Endothelial cell of umbilical vein (primary cell): Measurements from ENCODE around the gene TARS1. TPM values are rescaled to one million over a fixed set of nuclear protein-coding genes. Genes with fewer than 3 reads are reported as not detected.

Experiments
- BruUV-seq: library from RNA; stranded (reverse); fragments of 400-500 nt; replicated peaks from 2 replicates; lab custom pipeline; 2021; lab: Mats Ljungman, UMichigan
- CTCF ChIA-PET: fragments of 300-600, 350-600 bp; sonication (Branson Sonifier 250); formaldehyde crosslinking; loops from one replicate; lab custom pipeline; 2021; ENCODE audit warnings: antibody characterized with exemption, inconsistent platforms; lab: Charles Lee
- POLR2A ChIA-PET: fragments of 300-600, 350-600 bp; sonication (Branson Sonifier 250); formaldehyde crosslinking; loops from one replicate; lab custom pipeline; 2021; ENCODE audit warnings: antibody characterized with exemption, inconsistent platforms; lab: Charles Lee
- DNase-seq: peaks from one replicate; pipeline ENCODE4 v3.0.0-alpha.2; 2011; ENCODE audit warnings: low read depth, low spot score
- FAIRE-seq: peaks from 2 replicates; lab custom pipeline; 2011; peaks lifted over from hg19 to GRCh38; lab: Jason Lieb, UNC
- H2AFZ ChIP-seq: 2 replicates; pipeline ENCODE4 v1.6.0; 2012; ENCODE audit warnings: low read depth, low read length, control low read depth, inconsistent platforms
- H3K27ac ChIP-seq: 2 replicates; pipeline ENCODE4 v1.5.1; 2011; ENCODE audit warnings: low read depth, mild to moderate bottlenecking, control low read depth, low read length, moderate library complexity; ENCODE audit not compliant: insufficient read depth
- H3K27me3 ChIP-seq, 2 experiments: 2 replicates each; pipeline versions ENCODE4 v1.6.0 to v1.6.1; 2011; ENCODE audit warnings: low read length in 2 of 2, mixed read lengths in 1 of 2; ENCODE audit not compliant: control insufficient read depth in 2 of 2, insufficient read depth in 2 of 2
- H3K36me3 ChIP-seq, 2 experiments: 2 replicates in 1 of 2; 3 replicates in 1 of 2; pipeline ENCODE4 v1.5.1; 2011; ENCODE audit warnings: low read length in 2 of 2, mild to moderate bottlenecking in 1 of 2, moderate library complexity in 1 of 2; ENCODE audit not compliant: control insufficient read depth in 2 of 2, insufficient read depth in 2 of 2; ENCODE audit errors: extremely low read depth in 1 of 2
- H3K4me1 ChIP-seq: 3 replicates; pipeline ENCODE4 v1.5.1; 2011; ENCODE audit warnings: mild to moderate bottlenecking, low read length; ENCODE audit not compliant: control insufficient read depth, insufficient read depth; ENCODE audit errors: extremely low read depth
- H3K4me2 ChIP-seq: 2 replicates; pipeline ENCODE4 v1.6.1; 2011; ENCODE audit warnings: low read length, control low read depth, mixed read lengths; ENCODE audit not compliant: insufficient read depth
- H3K4me3 ChIP-seq, 3 experiments: fragments of 200-600 bp in 1 of 3; sonication (generic), shearing (Covaris generic) in 1 of 3; replicated peaks in 1 of 3; 2 replicates each; pipeline ENCODE4 v1.5.1; 2011 to 2016; ENCODE audit warnings: control low read depth in 3 of 3, low read length in 3 of 3, mild to moderate bottlenecking in 2 of 3, inconsistent platforms in 1 of 3, low read depth in 1 of 3, moderate library complexity in 1 of 3; ENCODE audit not compliant: insufficient read depth in 1 of 3
- H3K79me2 ChIP-seq: 2 replicates; pipeline ENCODE4 v1.6.0; 2012; ENCODE audit warnings: low read length, inconsistent platforms; ENCODE audit not compliant: control insufficient read depth, insufficient read depth
- H3K9ac ChIP-seq: replicated peaks from 2 replicates; pipeline ENCODE3; 2011; ENCODE audit warnings: low read length, control low read depth; ENCODE audit not compliant: insufficient read depth; ENCODE audit errors: extremely low read depth
- H3K9me1 ChIP-seq: replicated peaks from 3 replicates; pipeline ENCODE4 v1.6.0; 2011; ENCODE audit warnings: mild to moderate bottlenecking, low read length; ENCODE audit not compliant: control insufficient read depth, insufficient read depth; ENCODE audit errors: extremely low read depth
- H3K9me3 ChIP-seq: replicated peaks from 2 replicates; pipeline ENCODE4 v1.5.1; 2012; ENCODE audit warnings: low read length, inconsistent platforms; ENCODE audit not compliant: control insufficient read depth, insufficient read depth
- H4K20me1 ChIP-seq: replicated peaks from 2 replicates; pipeline ENCODE3; 2011; ENCODE audit warnings: mild to moderate bottlenecking, low read length; ENCODE audit not compliant: control insufficient read depth, insufficient read depth; ENCODE audit errors: extremely low read depth
- CTCF ChIP-seq, 2 donors: IDR thresholded peaks; 1 replicate in 1 of 2; 2 replicates in 1 of 2; pipeline ENCODE4 v1.5.1; 2011; ENCODE audit warnings: low read length in 2 of 2, mild to moderate bottlenecking in 2 of 2, moderate library complexity in 2 of 2, control low read depth in 1 of 2, inconsistent platforms in 1 of 2, low read depth in 1 of 2; ENCODE audit not compliant: insufficient read depth in 1 of 2; ENCODE audit errors: extremely low read depth in 1 of 2
- EZH2 ChIP-seq: IDR thresholded peaks from 2 replicates; pipeline ENCODE4 v1.6.1; 2012; ENCODE audit warnings: borderline replicate concordance, low read depth, mild to moderate bottlenecking, moderate library complexity, low read length, inconsistent platforms; ENCODE audit not compliant: severe bottlenecking
- FOS ChIP-seq: IDR thresholded peaks from 2 replicates; pipeline ENCODE4 v1.6.1; 2011; ENCODE audit warnings: mild to moderate bottlenecking, low read length, moderate library complexity, borderline replicate concordance; ENCODE audit not compliant: insufficient read depth
- GATA2 ChIP-seq: IDR thresholded peaks from 2 replicates; pipeline ENCODE4 v1.7.0; 2011; ENCODE audit warnings: low read depth, mild to moderate bottlenecking, moderate library complexity, mixed read lengths, low read length; ENCODE audit not compliant: insufficient read length, insufficient read depth
- JUN ChIP-seq: IDR thresholded peaks from 2 replicates; pipeline ENCODE4 v1.6.1; 2011; ENCODE audit warnings: borderline replicate concordance, low read depth; ENCODE audit not compliant: insufficient read length, insufficient read depth
- MAX ChIP-seq: IDR thresholded peaks from 2 replicates; pipeline ENCODE4 v1.6.1; 2011; ENCODE audit not compliant: insufficient read depth, insufficient read length
- MYC ChIP-seq: IDR thresholded peaks from one replicate; pipeline ENCODE4 v1.6.1; 2011; ENCODE audit warnings: mild to moderate bottlenecking, low read depth, low read length
- POLR2A ChIP-seq: IDR thresholded peaks from 2 replicates; pipeline ENCODE4 v1.6.1; 2012; ENCODE audit warnings: low read depth, mild to moderate bottlenecking, control low read depth, low read length
- POLR2AphosphoS5 ChIP-seq: IDR thresholded peaks from 2 replicates; pipeline ENCODE4 v1.6.1; 2012; ENCODE audit warnings: low read depth, mild to moderate bottlenecking, control low read depth, low read length, moderate library complexity; ENCODE audit not compliant: insufficient read depth
- dilution Hi-C: fragments of 300-500 bp; cut with MboI; formaldehyde crosslinking; loops from one replicate; pipeline ENCODE4 v1.15.0; 2019; ENCODE audit warnings: low sequenced_read_pairs; ENCODE audit not compliant: extremely low pct_ligation_motif_present
- intact Hi-C: fragments of 100-400 bp; cut with micrococcal nuclease; formaldehyde crosslinking; loops from one replicate; pipeline ENCODE4 v1.10.0; 2022
- polyA plus RNA-seq, 4 experiments: library from polyadenylated mRNA; depleted of rRNA in 3 of 4; stranded (reverse) in 3 of 4; unstranded in 1 of 4; fragments of >200 nt; gene quantifications; 2 replicates each; pipeline versions ENCODE4 v1.2.1 to v1.2.3, GENCODE V29; 2011 to 2012; ENCODE audit warnings: missing spikeins in 1 of 4
- total RNA-seq: library from RNA; stranded (reverse); gene quantifications from 2 replicates; pipeline ENCODE4 v1.2.3, GENCODE V29; 2021

The TARS1 gene
- total and polyA plus RNA-seq, 2 donors (not counting 3 experiments of a cell fraction or from before 2014, with no cell fraction given), result 39.1 to 175 TPM

GRCh38 chr5:33504570-33504969 lies 63.8 kb downstream of the TARS1 start:
- DNase-seq (no peak), FAIRE-seq (no peak)
- Histone ChIP-seq H2AFZ (no peak overlapping the region), H3K36me3 (no peaks in the 10 kb centered on the region), H3K9ac (no peak overlapping the region), H3K27me3 (no peaks in the 10 kb centered on the region), H4K20me1 (no peaks in the 10 kb centered on the region), H3K79me2 (no peaks in the 10 kb centered on the region), H3K4me1 (no peaks in the 10 kb centered on the region), H3K27ac (no peak overlapping the region), H3K9me3 (no peaks in the 10 kb centered on the region), H3K9me1 (no peaks in the 10 kb centered on the region), H3K4me2 (no peak overlapping the region), H3K4me3 (no peak overlapping the region)
- CTCF ChIA-PET, result no interaction called here
- intact Hi-C loops, result no loop called here
- BruUV-seq, result no TSS peak
- TF ChIP-seq MYC (no peak), POLR2AphosphoS5 (no peak), FOS (no peak), CTCF (IDR thresholded peaks at IDR 0.05; ENCODE audit: extremely low read depth in 1 of 2, insufficient read depth in 1 of 2, low read depth in 1 of 2, low read length in 2 of 2) (no peak), JUN (no peak), POLR2A (no peak), GATA2 (no peak), MAX (no peak), EZH2 (no peak)
- POLR2A ChIA-PET, result no interaction called here
- dilution Hi-C loops, result no loop called here
